Stimulated activated CD4-positive, alpha-beta T cell treated with anti-CD3 and anti-CD28 coated beads, Interleukin-15, amount 100 ng/mL, for 24 hours (primary cell): Measurements from ENCODE around the gene CENPP.
"Not testable (repeated sequence)": the region's sequence is repeated elsewhere in the genome, so short reads cannot be mapped to it uniquely, and the experiment has no call there.

Experiments used
- DNase-seq: peaks from one replicate; pipeline ENCODE4 v3.0.0-alpha.2; 2020

The CENPP gene

GRCh38 chr9:92384375-92384774, 58.6 kb downstream of the CENPP start:
- no peak for DNase-seq

- DNase-seq = no peak
Observed at GRCh38 chr9:92385001-92385400, 59.2 kb downstream of the CENPP start.

- DNase-seq = no peak
Observed at GRCh38 chr9:92385477-92385876, 59.7 kb downstream of the CENPP start.

- DNase-seq = no peak
Observed at GRCh38 chr9:92385953-92386352, 60.2 kb downstream of the CENPP start.

- DNase-seq = no peak
Observed at GRCh38 chr9:92392690-92393089, 66.9 kb downstream of the CENPP start.

GRCh38 chr9:92393686-92394085, 67.9 kb downstream of the CENPP start:
- no peak for DNase-seq

GRCh38 chr9:92395617-92396016, 69.9 kb downstream of the CENPP start:
- DNase-seq = no peak

- no peak for DNase-seq
Observed at GRCh38 chr9:92397853-92398252, 72.1 kb downstream of the CENPP start.

- DNase-seq = no peak
Observed at GRCh38 chr9:92402360-92402759, 76.6 kb downstream of the CENPP start.

- no peak for DNase-seq
Observed at GRCh38 chr9:92402826-92403745, 77.3 kb downstream of the CENPP start.

GRCh38 chr9:92404042-92404836, 78.5 kb downstream of the CENPP start, which contains the start of gene OGN:
Gene OGN (minus strand): TSS chr9:92404578. CDS start chr9:92403407, 1,171 bp downstream.
- DNase-seq = no peak

- no peak for DNase-seq
Observed at GRCh38 chr9:92405818-92406217, 80.1 kb downstream of the CENPP start.

- DNase-seq = peak; percentile 11
Observed at GRCh38 chr9:92406477-92406876, 80.7 kb downstream of the CENPP start.

- no peak for DNase-seq
Observed at GRCh38 chr9:92407818-92408217, 82.1 kb downstream of the CENPP start.

GRCh38 chr9:92408747-92409478, 83.2 kb downstream of the CENPP start:
- no peak for DNase-seq

GRCh38 chr9:92411157-92411556, 85.4 kb downstream of the CENPP start:
- DNase-seq = not testable (repeated sequence)

- DNase-seq = no peak
Observed at GRCh38 chr9:92414566-92414965, 88.8 kb downstream of the CENPP start.

GRCh38 chr9:92422611-92423338, 97.0 kb downstream of the CENPP start:
- no peak for DNase-seq

GRCh38 chr9:92423612-92424011, 97.9 kb downstream of the CENPP start:
- no peak for DNase-seq

GRCh38 chr9:92424340-92424739, 98.6 kb downstream of the CENPP start, which contains the start of gene OMD:
Gene OMD (minus strand): TSS chr9:92424471. CDS start chr9:92417558, 6,913 bp downstream.
- DNase-seq = no peak

GRCh38 chr9:92425474-92425873, 99.7 kb downstream of the CENPP start:
- no peak for DNase-seq

- DNase-seq = no peak
Observed at GRCh38 chr9:92426501-92427145, 100.9 kb downstream of the CENPP start.
